GM12872 (cell line): ENCODE results near the gene CCDC194.

Experiments used
- TF ChIP-seq, protein P1 (sequence below): IDR thresholded peaks from 3 replicates; pipeline ENCODE4 v1.5.1; 2011; ENCODE audit warnings: low read depth, mild to moderate bottlenecking, low read length, moderate library complexity; ENCODE audit not compliant: insufficient read depth

Gene CCDC194

DNA sequence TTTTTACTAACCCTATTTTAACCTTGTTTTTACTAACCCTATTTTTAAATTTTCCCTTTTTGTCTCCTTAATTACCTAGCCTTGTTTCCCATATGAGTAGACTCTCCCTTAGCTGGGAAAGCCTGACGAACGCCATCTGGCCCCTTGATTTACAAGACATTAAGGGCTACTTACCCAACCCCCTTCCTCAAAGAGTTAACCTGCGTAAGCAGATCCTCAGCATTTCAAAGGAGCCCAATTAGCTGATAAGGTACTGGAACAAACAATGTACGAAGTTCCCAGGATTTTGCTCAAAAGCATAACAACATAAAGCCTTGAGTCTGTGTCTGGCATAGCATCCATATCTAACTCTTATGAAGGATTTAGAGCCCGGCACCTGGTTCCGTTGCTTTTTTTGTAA, 21.1 kb upstream of the CCDC194 start:
- TF ChIP-seq, protein P1, sequence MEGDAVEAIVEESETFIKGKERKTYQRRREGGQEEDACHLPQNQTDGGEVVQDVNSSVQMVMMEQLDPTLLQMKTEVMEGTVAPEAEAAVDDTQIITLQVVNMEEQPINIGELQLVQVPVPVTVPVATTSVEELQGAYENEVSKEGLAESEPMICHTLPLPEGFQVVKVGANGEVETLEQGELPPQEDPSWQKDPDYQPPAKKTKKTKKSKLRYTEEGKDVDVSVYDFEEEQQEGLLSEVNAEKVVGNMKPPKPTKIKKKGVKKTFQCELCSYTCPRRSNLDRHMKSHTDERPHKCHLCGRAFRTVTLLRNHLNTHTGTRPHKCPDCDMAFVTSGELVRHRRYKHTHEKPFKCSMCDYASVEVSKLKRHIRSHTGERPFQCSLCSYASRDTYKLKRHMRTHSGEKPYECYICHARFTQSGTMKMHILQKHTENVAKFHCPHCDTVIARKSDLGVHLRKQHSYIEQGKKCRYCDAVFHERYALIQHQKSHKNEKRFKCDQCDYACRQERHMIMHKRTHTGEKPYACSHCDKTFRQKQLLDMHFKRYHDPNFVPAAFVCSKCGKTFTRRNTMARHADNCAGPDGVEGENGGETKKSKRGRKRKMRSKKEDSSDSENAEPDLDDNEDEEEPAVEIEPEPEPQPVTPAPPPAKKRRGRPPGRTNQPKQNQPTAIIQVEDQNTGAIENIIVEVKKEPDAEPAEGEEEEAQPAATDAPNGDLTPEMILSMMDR: no peak

DNA sequence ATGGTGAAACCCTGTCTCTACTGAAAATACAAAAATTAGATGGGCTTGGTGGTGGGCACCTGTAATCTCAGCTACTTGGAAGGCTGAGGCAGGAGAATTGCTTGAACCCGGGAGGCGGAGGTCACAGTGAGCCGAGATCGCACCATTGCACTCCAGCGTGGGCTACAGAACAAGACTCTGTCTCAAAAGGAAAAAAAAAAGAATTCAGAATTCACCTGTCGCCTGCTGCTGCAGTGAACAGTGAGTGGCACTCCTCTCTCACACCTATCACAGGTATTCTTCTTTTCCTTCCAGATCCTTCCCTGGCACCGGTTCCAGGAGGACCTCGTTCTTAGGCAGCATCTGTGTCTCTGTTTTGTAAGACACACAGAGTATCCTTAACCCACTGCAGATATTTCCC, 20.1 kb upstream of the CCDC194 start:
- TF ChIP-seq, protein P1: no peak

DNA sequence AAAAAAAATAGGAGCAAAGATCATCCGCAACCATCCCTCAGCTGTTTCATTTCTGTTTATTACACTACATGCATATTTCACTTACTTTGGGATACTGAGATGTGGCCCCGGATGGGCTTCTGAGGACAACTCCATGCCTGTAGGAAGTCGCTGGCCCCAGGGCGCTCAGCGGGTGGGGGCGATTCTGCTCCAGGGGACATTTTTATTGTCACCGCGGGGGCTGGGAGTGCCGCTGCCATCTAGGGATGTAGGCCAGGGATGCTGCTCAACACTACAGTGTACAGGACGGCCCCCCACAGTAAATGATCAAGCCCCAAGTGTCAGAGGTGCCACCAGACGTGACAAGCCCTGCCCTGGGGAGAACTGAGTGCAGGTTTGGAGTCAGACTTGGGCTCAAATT, 17.8 kb upstream of the CCDC194 start:
- TF ChIP-seq, protein P1: no peak

DNA sequence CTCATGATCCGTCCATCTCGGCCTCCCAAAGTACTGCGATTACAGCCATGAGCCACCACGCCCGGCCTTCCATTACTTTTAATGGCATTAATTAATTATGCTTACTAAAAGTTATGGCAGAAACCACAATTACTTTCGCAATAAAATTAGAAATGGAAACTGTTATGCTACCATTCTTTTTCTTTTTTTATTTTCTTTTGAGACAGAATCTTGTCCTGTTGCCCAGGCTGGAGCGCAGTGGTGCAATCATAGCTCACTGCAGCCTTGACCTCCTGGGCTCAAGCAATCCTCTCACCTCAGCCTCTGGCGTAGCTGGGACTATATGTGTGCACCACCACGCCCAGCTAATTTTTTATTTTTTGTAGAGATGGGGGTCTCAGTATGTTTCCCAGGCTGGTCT, 16.0 kb upstream of the CCDC194 start:
- TF ChIP-seq, protein P1: no peak

DNA sequence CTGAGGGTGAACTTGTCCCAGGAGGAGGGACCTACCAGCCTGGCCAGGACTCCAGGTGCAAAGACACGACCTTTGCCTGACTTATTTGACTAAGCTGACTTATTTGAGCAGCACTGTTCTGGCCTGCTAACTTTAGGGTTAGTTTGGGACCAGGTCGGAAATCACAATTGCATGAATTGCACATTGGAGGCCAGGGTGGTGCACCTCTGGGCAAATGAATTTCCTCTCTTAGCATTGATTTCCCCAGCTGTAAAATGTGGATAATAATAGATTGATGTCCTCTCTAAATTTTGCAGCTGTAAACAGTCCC, 12.8 kb upstream of the CCDC194 start:
- TF ChIP-seq, protein P1: no peak

DNA sequence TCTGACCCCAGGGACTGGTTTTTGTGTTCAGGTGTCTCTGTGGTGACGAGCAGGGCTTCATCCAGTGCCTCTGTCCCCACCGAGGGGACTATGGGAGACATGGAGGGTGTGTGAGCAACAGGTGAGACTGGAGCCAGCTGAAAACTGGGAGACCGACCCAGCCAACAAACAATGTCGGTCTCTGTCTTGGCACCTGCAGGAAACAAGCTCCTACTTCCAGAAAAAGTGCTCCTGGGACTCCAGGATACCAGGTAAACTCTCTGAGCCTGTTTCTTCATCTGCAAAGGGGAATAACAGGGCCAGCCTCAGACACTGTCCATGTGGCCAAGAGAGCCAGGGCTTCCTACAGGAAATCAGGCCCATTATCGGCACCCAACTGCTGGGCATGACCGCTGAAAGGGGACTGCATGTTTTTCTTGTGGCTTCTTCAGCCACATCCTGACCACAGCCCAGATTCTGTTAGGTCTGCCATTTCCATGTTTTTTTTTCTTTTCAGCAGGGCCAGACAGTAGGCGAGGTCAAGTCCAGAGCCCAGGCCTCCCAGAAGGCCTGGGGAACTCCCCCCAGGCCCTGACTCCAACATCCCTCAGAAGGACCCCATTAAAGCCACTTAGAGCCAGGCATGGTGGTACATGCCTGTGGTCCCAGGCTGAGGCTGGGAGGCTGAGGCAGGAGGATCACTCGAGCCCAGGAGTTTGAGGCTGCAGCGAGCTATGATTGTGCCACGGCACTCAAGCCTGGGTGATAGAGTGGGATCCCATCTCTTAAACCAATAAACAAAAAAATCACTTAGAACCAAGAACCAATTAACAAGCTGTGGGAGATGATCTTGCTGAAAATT, 12.3 kb upstream of the CCDC194 start:
- TF ChIP-seq, protein P1: no peak

DNA sequence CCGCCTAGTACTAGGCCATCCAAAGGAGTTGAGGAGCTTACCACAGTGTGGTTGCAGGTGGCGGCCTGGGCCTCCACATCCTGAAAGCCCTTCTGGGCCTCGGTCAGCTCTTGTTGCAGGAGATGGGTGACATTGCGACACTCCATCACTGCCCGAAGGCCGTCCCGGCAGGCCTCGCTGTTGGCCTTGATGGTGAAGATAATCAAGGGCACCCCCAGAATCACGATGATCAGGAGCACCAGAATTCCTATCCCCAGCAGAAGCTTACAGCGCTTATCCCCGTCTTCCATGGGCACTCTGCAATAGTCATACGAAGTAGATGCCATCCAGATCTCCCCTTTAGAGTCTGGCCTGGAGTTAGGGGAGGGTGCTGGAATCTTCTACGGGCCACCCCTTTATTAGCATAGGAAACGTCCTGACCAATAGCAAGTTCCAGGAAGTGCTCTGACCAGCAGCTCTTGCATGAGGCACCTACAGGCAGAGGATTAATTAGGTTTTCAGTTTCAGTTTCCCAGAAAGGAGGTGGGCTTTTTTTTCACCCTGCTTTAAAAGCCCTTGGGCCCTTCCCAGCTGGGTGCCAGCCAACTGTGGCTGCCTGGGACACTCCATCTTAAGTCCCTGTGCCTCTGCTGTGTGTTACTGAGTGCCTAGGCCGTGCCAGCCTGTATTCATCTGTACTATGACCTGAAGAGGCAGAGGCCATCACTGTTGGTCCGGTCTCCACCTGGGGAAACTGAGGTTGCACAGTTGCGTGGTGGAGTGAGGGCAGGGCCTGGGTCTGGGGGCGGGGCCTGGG, 11.5 kb upstream of the CCDC194 start, which contains the start of gene BST2:
Gene BST2 (minus strand): TSS at position 381 of the 796 bp plus-strand sequence. CDS start 55 bp downstream, at position 326.
- TF ChIP-seq, protein P1: no peak
